ENCODE data around the gene BACH1.

BACH1 gene

GRCh38 chr21:29376556-29376955, 77.8 kb downstream of the BACH1 start:
- H3K27ac ChIP-seq (ENCODE audit: poor library complexity, severe bottlenecking), result no peak overlapping the region
- peak; percentile 26 for TF ChIP-seq CTCF (IDR thresholded peaks at IDR 0.05; ENCODE audit: poor library complexity, severe bottlenecking)
- no peak for ATAC-seq (ENCODE audit: low read depth)
- no peak overlapping the region for H3K4me3 ChIP-seq (ENCODE audit: severe bottlenecking)
- H3K27me3 ChIP-seq (ENCODE audit: insufficient read depth, poor library complexity, severe bottlenecking), result no peaks in the 10 kb centered on the region
- peaks cover 22% of the 10 kb centered on the region; the same call in 1 of the 2 replicates for H3K36me3 ChIP-seq (ENCODE audit: low read depth)
- no peaks in the 10 kb centered on the region for H3K9me3 ChIP-seq (ENCODE audit: severe bottlenecking)
- peaks cover 5% of the 10 kb centered on the region for H3K4me1 ChIP-seq (ENCODE audit: insufficient read depth, poor library complexity, severe bottlenecking)
- no peak for DNase-seq (ENCODE audit: low spot score)

GRCh38 chr21:29377266-29377665, 78.5 kb downstream of the BACH1 start:
- H3K27ac ChIP-seq (ENCODE audit: poor library complexity, severe bottlenecking), result no peak overlapping the region
- no peak overlapping the region for H3K4me3 ChIP-seq (ENCODE audit: severe bottlenecking)
- H3K9me3 ChIP-seq (ENCODE audit: severe bottlenecking), result no peaks in the 10 kb centered on the region
- DNase-seq (ENCODE audit: low spot score) (no peak), ATAC-seq (ENCODE audit: low read depth) (no peak)
- H3K27me3 ChIP-seq (ENCODE audit: insufficient read depth, poor library complexity, severe bottlenecking), result no peaks in the 10 kb centered on the region
- TF ChIP-seq CTCF (IDR thresholded peaks at IDR 0.05; ENCODE audit: poor library complexity, severe bottlenecking), result no peak
- H3K4me1 ChIP-seq (ENCODE audit: insufficient read depth, poor library complexity, severe bottlenecking), result peaks cover 10% of the 10 kb centered on the region
- peaks cover 18% of the 10 kb centered on the region; the same call in 1 of the 2 replicates for H3K36me3 ChIP-seq (ENCODE audit: low read depth)

- Histone ChIP-seq H3K27me3 (ENCODE audit: insufficient read depth, poor library complexity, severe bottlenecking) (no peaks in the 10 kb centered on the region), H3K4me1 (ENCODE audit: insufficient read depth, poor library complexity, severe bottlenecking) (peaks cover 10% of the 10 kb centered on the region), H3K36me3 (ENCODE audit: low read depth) (0 out of 2 replicates have a peak, but pooled peaks cover 8% of the 10 kb centered on the region), H3K9me3 (ENCODE audit: severe bottlenecking) (no peaks in the 10 kb centered on the region), H3K4me3 (ENCODE audit: severe bottlenecking) (no peak overlapping the region), H3K27ac (ENCODE audit: poor library complexity, severe bottlenecking) (no peak overlapping the region)
- no peak for TF ChIP-seq CTCF (IDR thresholded peaks at IDR 0.05; ENCODE audit: poor library complexity, severe bottlenecking)
- ATAC-seq (ENCODE audit: low read depth), result no peak
- DNase-seq (ENCODE audit: low spot score), result no peak
These were observed 80.1 kb downstream of the BACH1 start for GRCh38 chr21:29378832-29379231.

GRCh38 chr21:29379517-29380054, 80.9 kb downstream of the BACH1 start:
- DNase-seq (ENCODE audit: low spot score) (no peak), ATAC-seq (ENCODE audit: low read depth) (no peak)
- Histone ChIP-seq H3K4me3 (ENCODE audit: severe bottlenecking) (no peak overlapping the region), H3K27ac (ENCODE audit: poor library complexity, severe bottlenecking) (no peak overlapping the region), H3K4me1 (ENCODE audit: insufficient read depth, poor library complexity, severe bottlenecking) (peaks cover 10% of the 10 kb centered on the region), H3K36me3 (ENCODE audit: low read depth) (0 out of 2 replicates have a peak, but pooled peaks cover 8% of the 10 kb centered on the region), H3K27me3 (ENCODE audit: insufficient read depth, poor library complexity, severe bottlenecking) (no peaks in the 10 kb centered on the region), H3K9me3 (ENCODE audit: severe bottlenecking) (no peaks in the 10 kb centered on the region)
- TF ChIP-seq CTCF (IDR thresholded peaks at IDR 0.05; ENCODE audit: poor library complexity, severe bottlenecking), result no peak

GRCh38 chr21:29382030-29382654, 83.4 kb downstream of the BACH1 start:
- H3K27ac ChIP-seq (ENCODE audit: poor library complexity, severe bottlenecking), result peak overlapping the region; percentile 25
- no peak for TF ChIP-seq CTCF (IDR thresholded peaks at IDR 0.05; ENCODE audit: poor library complexity, severe bottlenecking)
- no peaks in the 10 kb centered on the region for H3K27me3 ChIP-seq (ENCODE audit: insufficient read depth, poor library complexity, severe bottlenecking)
- peak; percentile 95 for ATAC-seq (ENCODE audit: low read depth)
- no peak overlapping the region for H3K4me3 ChIP-seq (ENCODE audit: severe bottlenecking)
- no peaks in the 10 kb centered on the region for H3K9me3 ChIP-seq (ENCODE audit: severe bottlenecking)
- no peak for DNase-seq (ENCODE audit: low spot score)
- H3K36me3 ChIP-seq (ENCODE audit: low read depth), result 0 out of 2 replicates have a peak, but pooled peaks cover 8% of the 10 kb centered on the region
- peaks cover 10% of the 10 kb centered on the region for H3K4me1 ChIP-seq (ENCODE audit: insufficient read depth, poor library complexity, severe bottlenecking)

Data from RWPE2 (cell line).